Kidney (tissue), 14 donors: Measurements from ENCODE around the gene PRMT3. TPM values are rescaled to one million over a fixed set of nuclear protein-coding genes. Genes with fewer than 3 reads are reported as not detected.
"Not testable (repeated sequence)": the region's sequence is repeated elsewhere in the genome, so short reads cannot be mapped to it uniquely, and the experiment has no call there.

Experiments used
- DNase-seq, 5 donors: peaks; one replicate each; pipeline ENCODE4 v3.0.0-alpha.2; 2013 to 2020
- FAIRE-seq: peaks from 2 replicates; lab custom pipeline; 2012; peaks lifted over from hg19 to GRCh38; lab: Jason Lieb, UNC
- H3K27ac ChIP-seq, 2 donors: one replicate each; pipeline ENCODE4 v1.7.0; 2013; ENCODE audit warnings: low read depth in 2 of 2, low read length in 2 of 2, inconsistent platforms in 1 of 2
- H3K27me3 ChIP-seq: one replicate; pipeline ENCODE4 v1.7.1; 2013; ENCODE audit warnings: low read length, inconsistent platforms; ENCODE audit not compliant: control insufficient read depth, insufficient read depth
- H3K36me3 ChIP-seq, 3 donors: one replicate each; pipeline versions ENCODE4 v1.7.0 to v1.7.1; 2013; ENCODE audit warnings: low read length in 3 of 3, control low read depth in 1 of 3, inconsistent platforms in 1 of 3; ENCODE audit not compliant: insufficient read depth in 3 of 3, control insufficient read depth in 2 of 3
- H3K4me1 ChIP-seq, 3 donors: one replicate each; pipeline versions ENCODE4 v1.7.0 to v1.7.1; 2013; ENCODE audit warnings: low read length in 3 of 3, inconsistent platforms in 1 of 3, low read depth in 1 of 3; ENCODE audit not compliant: control insufficient read depth in 2 of 3, insufficient read depth in 2 of 3
- H3K4me3 ChIP-seq, 3 donors: one replicate each; pipeline versions ENCODE4 v1.7.0 to v1.8.1; 2013; ENCODE audit warnings: low read length in 3 of 3, control low read depth in 1 of 3, inconsistent platforms in 1 of 3
- H3K9ac ChIP-seq, 3 donors: one replicate each; pipeline versions ENCODE4 v1.7.0 to v1.7.1; 2013; ENCODE audit warnings: low read length in 3 of 3, control low read depth in 1 of 3, inconsistent platforms in 1 of 3
- H3K9me3 ChIP-seq, 3 donors: one replicate each; pipeline versions ENCODE4 v1.7.0 to v1.7.1; 2013; ENCODE audit warnings: low read length in 3 of 3, control low read depth in 1 of 3, inconsistent platforms in 1 of 3; ENCODE audit not compliant: control insufficient read depth in 2 of 3, insufficient read depth in 1 of 3
- intact Hi-C: fragments of 100-400 bp; cut with DNase I; formaldehyde crosslinking; loops from one replicate; pipeline ENCODE4 v1.11.1; 2022
- polyA plus RNA-seq: library from polyadenylated mRNA; stranded (reverse); fragments of 350-450 nt; fragmentation: Illumina TruSeq; extraction: RNeasy Lipid Tissue Mini Kit (QIAGEN cat#74804); gene quantifications from one replicate; pipeline ENCODE4 v1.2.3, GENCODE V29; 2014; ENCODE audit warnings: low read depth, low replicate concordance; ENCODE audit not compliant: insufficient read depth
- total RNA-seq: library from RNA; stranded (reverse); fragmentation: NEBNext Ultra II Directional; extraction: Animal tissue kit (Norgen Biotek cat#: 25700); gene quantifications from one replicate; pipeline ENCODE4 v1.2.1, GENCODE V29; 2021
- TF ChIP-seq, protein P1 (sequence below): IDR thresholded peaks from 3 replicates; pipeline ENCODE4 v1.5.1; 2012; ENCODE audit warnings: mild to moderate bottlenecking, moderate library complexity, borderline replicate concordance; ENCODE audit not compliant: insufficient read depth; ENCODE audit errors: extremely low read depth
- donor health status: control.
- donor health status: control.
- donor health status: control.
- donor health status: control.
- donor health status: control.
- donor health status: DM: yes; HTN: yes; CAD: no.
- donor health status: Normal renal cell carcinoma (clear cell type).

PRMT3 gene
- total and polyA plus RNA-seq, 2 donors from 2014 or later = 6.8 to 16.0 TPM

DNA sequence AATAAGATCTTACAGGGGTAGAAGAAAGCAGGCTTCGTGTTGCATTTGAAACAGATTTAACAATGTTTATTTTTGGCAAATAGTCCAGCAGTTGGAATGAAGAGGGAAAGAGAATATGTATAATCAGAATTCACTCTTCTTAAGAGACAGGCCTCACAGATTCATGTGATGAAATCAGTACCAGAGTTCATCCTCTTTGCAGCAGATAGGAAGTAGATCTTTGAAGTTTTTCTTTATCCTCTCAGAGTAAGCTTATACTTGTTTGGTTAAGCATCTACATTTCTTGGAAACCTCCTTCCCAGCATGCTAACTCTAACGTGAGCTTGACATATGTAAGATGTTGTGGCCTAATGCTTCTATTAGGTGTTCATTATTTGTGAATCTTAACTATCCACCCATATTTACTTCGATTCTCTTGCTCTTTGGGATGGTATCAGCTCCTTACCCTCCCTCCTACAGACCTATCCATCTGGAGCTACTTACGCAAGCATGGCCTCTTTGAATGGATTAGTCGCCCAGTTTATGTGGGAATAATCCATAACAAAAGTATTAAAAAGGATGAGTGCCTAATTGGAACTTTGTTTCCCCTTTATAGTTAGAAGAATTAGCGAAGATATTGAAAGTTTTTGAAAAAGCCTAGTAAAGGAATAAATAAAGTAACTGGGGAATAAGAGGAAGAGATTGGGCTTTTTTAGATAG, 80.1 kb downstream of the PRMT3 start:
- intact Hi-C loops = no loop called here
- Histone ChIP-seq H3K36me3 (peaks cover 0 to 4% (median 0%) of the 10 kb centered on the region in 3 donors), H3K9ac (no peak overlapping the region), H3K4me3 (no peak overlapping the region), H3K4me1 (no peaks in the 10 kb centered on the region), H3K27me3 (no peaks in the 10 kb centered on the region), H3K9me3 (no peaks in the 10 kb centered on the region), H3K27ac (no peak overlapping the region)
- DNase-seq (no peak), FAIRE-seq (no peak)
- TF ChIP-seq, protein P1, sequence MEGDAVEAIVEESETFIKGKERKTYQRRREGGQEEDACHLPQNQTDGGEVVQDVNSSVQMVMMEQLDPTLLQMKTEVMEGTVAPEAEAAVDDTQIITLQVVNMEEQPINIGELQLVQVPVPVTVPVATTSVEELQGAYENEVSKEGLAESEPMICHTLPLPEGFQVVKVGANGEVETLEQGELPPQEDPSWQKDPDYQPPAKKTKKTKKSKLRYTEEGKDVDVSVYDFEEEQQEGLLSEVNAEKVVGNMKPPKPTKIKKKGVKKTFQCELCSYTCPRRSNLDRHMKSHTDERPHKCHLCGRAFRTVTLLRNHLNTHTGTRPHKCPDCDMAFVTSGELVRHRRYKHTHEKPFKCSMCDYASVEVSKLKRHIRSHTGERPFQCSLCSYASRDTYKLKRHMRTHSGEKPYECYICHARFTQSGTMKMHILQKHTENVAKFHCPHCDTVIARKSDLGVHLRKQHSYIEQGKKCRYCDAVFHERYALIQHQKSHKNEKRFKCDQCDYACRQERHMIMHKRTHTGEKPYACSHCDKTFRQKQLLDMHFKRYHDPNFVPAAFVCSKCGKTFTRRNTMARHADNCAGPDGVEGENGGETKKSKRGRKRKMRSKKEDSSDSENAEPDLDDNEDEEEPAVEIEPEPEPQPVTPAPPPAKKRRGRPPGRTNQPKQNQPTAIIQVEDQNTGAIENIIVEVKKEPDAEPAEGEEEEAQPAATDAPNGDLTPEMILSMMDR = no peak

DNA sequence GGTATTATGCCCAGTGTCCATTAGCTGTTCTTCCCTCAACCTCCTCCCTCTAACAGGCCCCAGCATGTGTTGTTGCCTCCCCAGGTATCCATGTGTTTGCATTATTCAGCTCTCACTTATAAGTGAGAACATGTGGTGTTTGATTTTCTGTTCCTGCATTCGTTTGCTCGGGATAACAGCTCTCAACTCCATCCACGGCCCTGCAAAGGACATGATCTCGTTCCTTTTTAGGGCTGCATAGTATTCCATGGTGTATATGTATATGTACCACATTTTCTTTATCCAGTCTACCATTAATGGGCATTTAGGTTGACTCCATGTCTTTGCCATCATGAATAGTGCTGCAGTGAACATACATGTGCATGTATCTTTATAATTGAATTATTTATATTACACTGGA, 82.8 kb downstream of the PRMT3 start:
- Histone ChIP-seq H3K4me3 (no peak overlapping the region), H3K4me1 (no peaks in the 10 kb centered on the region), H3K36me3 (peaks cover 0 to 4% (median 0%) of the 10 kb centered on the region in 3 donors), H3K27me3 (no peaks in the 10 kb centered on the region), H3K9me3 (no peaks in the 10 kb centered on the region), H3K9ac (no peak overlapping the region), H3K27ac (no peak overlapping the region)
- FAIRE-seq = no peak
- intact Hi-C loops = no loop called here
- TF ChIP-seq, protein P1 = no peak
- no peak for DNase-seq

DNA sequence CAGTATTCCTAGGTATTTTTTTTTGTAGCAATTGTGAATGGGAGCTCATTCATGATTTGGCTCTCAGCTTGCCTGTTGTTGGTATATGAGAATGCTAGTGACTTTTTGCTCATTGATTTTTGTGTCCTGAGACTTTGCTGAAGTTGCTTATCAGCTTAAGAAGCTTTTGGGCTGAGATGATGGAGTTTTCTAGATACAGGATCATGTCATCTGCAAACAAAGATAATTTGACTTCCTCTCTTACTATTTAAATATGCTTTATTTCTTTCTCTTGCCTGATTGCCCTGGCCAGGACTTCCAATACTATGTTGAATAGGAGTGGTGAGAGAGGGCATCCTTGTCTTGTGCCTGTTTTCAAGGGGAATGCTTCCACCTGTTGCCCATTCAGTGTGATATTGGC, 84.4 kb downstream of the PRMT3 start:
- FAIRE-seq, H3K4me3 ChIP-seq, H3K27ac ChIP-seq, H3K27me3 ChIP-seq, H3K9me3 ChIP-seq, DNase-seq, H3K4me1 ChIP-seq, intact Hi-C loops, H3K9ac ChIP-seq, H3K36me3 ChIP-seq: not testable (repeated sequence)

DNA sequence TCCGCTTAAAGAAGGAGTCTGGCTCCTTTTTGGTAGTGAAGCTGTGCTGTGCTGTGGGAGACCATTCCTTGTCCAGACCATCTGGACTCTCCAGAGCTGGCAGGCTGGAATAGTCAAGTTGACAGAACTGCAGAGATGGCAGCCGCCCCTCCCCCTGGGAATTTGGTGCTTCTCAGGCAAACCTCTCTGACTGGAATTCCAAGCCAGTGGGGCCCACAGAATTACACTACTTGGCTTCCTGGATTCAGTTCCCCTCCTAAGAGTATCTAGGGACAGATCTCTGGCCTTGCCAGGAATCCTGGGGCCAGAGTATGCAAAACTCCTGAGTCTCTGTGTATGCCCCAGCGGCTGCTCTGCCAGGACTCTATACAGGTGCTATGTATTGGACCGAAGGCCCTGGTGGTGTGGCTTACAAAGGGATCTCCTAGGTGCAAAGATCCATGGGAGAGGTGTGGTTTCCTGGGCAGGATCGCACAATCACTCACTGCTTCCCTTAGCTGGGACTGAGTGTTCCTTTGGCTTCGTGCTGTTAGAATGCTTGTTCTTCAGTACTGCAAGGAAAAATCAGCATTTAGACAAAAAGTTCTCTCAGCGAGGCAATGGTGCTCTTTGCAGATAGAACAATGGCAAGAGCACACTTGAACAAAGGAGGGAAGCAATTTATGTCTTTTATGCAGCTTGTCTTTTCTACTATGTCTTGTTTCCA, 86.8 kb downstream of the PRMT3 start:
- Histone ChIP-seq H3K9ac (no peak overlapping the region), H3K27me3 (no peaks in the 10 kb centered on the region), H3K4me1 (no peaks in the 10 kb centered on the region), H3K27ac (no peak overlapping the region), H3K4me3 (no peak overlapping the region), H3K36me3 (peaks cover 0 to 4% (median 0%) of the 10 kb centered on the region in 3 donors), H3K9me3 (no peaks in the 10 kb centered on the region)
- intact Hi-C loops = no loop called here
- DNase-seq (peak in 1 of 5 donors; percentile 54), FAIRE-seq (no peak)
- TF ChIP-seq, protein P1 = no peak
